RKO (cell line): ENCODE results near the gene PTPRK.

Source experiments
- DNase-seq: peaks from one replicate; pipeline ENCODE4 v3.0.0-alpha.2; 2016; ENCODE audit warnings: low spot score

The PTPRK gene

GRCh38 chr6:128246472-128247260 lies 273.7 kb downstream of the PTPRK start:
- no peak for DNase-seq

- no peak for DNase-seq
Observed at GRCh38 chr6:128244751-128245405, 275.5 kb downstream of the PTPRK start.

GRCh38 chr6:128242765-128243403 lies 277.5 kb downstream of the PTPRK start:
- DNase-seq: no peak

GRCh38 chr6:128241216-128241615 lies 279.2 kb downstream of the PTPRK start:
- no peak for DNase-seq

- DNase-seq: no peak
Observed at GRCh38 chr6:128240024-128240428, 280.4 kb downstream of the PTPRK start.

- no peak for DNase-seq
Observed at GRCh38 chr6:128239146-128239545, 281.3 kb downstream of the PTPRK start.

GRCh38 chr6:128238225-128238624 lies 282.2 kb downstream of the PTPRK start:
- no peak for DNase-seq

- DNase-seq: no peak
Observed at GRCh38 chr6:128235556-128235955, 284.8 kb downstream of the PTPRK start.

GRCh38 chr6:128233531-128233930 lies 286.9 kb downstream of the PTPRK start:
- DNase-seq: no peak

- no peak for DNase-seq
Observed at GRCh38 chr6:128230267-128230989, 290.0 kb downstream of the PTPRK start.

GRCh38 chr6:128225612-128226011 lies 294.8 kb downstream of the PTPRK start:
- DNase-seq: no peak

GRCh38 chr6:128216917-128217316 lies 303.5 kb downstream of the PTPRK start:
- DNase-seq: no peak

- no peak for DNase-seq
Observed at GRCh38 chr6:128209771-128210170, 310.6 kb downstream of the PTPRK start.

GRCh38 chr6:128208851-128209580 lies 311.4 kb downstream of the PTPRK start:
- DNase-seq: no peak

- DNase-seq: no peak
Observed at GRCh38 chr6:128208078-128208477, 312.3 kb downstream of the PTPRK start.

- DNase-seq: no peak
Observed at GRCh38 chr6:128206610-128207426, 313.6 kb downstream of the PTPRK start.

- no peak for DNase-seq
Observed at GRCh38 chr6:128204616-128205015, 315.8 kb downstream of the PTPRK start.

GRCh38 chr6:128202169-128202765 lies 318.1 kb downstream of the PTPRK start:
- DNase-seq: no peak

GRCh38 chr6:128200789-128201188 lies 319.6 kb downstream of the PTPRK start:
- DNase-seq: no peak

GRCh38 chr6:128199461-128199860 lies 320.9 kb downstream of the PTPRK start:
- no peak for DNase-seq
